Measurements from ENCODE around the gene DCAF15.

Gene DCAF15

GRCh38 chr19:13978351-13979243 lies 26.3 kb downstream of the DCAF15 start:
- DNase-seq, result peak; percentile 55

GRCh38 chr19:13979244-13979615 lies 26.9 kb downstream of the DCAF15 start:
- DNase-seq, result peak; percentile 53

- no peak for DNase-seq
Observed at GRCh38 chr19:13979686-13980085, 27.4 kb downstream of the DCAF15 start.

DNA sequence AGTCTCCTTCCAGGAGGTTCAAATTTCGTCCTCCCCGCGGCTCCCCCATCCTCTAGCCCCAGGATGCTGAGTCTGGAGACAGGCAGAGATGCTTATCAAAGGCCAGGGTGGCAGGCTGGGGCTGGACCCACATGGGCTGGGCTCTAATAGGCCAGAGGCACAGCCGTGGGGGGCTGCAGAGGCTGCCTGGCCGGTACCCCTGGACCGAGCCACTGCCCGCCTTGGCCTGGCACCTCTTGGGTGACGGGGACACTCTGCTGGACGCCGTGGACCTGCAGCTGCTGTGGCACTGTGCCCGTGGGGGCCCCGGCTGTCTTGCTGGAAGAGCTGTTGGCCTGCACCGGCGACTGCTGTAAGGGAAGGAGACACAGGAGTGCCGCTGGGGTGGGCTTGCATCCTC lies 28.0 kb downstream of the DCAF15 start:
- DNase-seq, result no peak

DNA sequence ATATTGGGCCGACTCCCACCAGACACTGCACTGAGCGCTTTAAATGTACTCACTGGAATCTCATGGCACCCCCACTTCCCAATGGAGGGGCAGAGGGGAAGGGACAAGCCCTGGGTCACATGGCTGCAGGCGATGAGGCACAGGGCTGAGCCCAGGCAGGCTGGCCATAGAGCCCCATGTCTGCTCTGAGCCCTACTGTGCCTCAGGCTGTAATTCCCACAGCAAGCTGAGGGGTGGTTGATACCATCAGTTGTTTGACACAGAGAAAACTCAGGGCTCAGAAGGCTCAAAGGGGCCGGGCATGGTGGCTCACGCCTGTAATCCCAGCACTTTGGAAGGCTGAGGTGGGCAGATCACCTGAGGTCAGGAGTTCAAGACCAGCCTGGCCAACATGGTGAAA lies 28.7 kb downstream of the DCAF15 start:
- no peak for DNase-seq

DNA sequence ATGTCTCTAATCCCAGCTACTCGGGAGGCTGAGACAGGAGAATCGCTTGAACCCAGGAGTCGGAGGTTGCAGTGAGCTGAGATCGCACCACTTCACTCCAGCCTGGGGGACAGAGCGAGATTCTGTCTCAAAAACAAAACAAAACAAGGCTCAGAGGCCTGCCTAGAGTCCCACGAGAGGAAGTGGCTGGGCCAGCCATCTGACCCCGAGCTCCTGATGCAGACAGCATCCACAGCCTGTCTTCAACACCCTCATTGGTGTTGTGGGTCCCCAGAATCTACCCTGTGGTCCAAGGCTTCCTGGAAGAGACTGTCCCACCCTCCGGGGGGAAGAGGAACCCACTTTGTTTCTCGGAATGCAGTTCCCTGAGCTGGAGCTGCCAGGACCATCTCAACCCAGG lies 29.2 kb downstream of the DCAF15 start:
- no peak for DNase-seq

DNA sequence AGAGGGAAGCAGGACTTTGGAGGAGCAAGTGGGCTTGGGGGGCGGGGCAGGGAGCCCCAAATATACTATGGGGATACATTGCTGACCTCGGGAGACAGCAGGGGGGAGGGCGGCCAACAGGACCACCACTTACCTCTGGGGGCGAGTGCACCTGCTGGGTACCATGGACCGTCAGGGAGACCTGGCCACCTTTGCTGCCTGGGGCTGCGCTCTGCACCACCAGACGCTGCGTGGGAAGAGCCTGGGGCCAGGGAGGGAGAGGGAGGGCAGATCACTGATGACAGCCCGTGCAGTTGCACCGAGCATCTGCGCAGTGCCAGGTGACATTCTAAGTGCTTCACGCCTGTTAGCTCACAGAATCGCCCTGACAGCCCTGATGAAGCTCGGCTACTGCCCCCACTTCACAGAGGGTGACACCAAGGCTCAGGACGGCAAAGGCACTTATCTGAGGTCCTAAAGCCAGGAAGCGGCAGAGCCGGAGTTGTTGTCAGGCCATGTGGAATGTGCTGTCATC lies 29.7 kb downstream of the DCAF15 start:
- no peak for DNase-seq

DNA sequence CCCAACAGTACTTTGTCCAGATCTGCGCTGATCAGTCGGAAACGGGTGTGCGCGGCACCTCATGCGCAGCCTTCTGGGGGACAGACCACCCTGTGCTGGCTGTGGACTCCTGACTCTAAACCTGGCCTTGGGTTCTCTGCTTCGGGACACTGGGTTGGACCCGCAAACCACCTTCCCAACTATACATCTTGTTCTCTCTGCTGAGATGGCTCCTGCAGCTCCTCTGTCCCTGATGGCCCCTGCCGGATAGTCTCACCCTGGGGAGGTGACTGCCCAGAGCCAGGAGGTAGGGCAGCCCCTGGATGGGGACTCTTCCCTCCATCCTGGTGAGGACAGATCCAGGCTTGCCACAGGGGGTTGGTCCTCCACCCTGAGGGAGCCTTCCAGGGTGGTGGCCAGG lies 30.5 kb downstream of the DCAF15 start:
- no peak for DNase-seq

DNA sequence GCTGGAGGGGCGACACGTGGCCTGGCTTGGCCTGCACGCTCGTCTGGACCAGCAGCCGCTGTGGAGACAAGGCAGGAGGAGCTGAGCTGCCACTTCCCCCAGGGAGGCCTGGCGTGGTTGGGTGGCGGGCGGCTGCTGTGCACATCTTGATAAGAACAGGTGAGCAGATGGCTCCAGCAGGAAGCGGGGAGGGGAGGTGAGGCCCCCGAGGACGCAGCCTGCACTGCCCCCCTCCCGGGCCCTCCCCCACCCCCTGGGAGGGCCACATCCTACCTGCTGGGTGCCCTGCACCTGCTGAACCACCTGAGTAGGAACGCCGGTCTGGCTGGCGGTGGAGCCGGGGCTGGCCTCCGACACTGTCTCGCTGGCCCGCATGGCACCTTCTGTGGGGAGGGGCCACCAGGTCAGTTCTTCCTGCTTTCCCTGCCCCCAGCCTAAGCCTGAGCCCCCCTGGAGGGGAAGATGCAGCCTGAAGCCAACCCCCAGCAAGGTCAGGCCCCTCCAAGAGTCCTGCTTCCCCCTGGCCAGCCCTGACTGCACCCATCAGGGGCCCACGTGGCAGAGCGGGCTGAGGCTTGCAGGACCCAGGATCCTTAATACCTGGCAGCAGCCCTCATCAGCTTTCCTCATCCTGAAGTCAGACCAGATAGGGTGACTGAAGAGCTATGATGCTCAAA lies 31.0 kb downstream of the DCAF15 start:
- DNase-seq, result no peak

DNA sequence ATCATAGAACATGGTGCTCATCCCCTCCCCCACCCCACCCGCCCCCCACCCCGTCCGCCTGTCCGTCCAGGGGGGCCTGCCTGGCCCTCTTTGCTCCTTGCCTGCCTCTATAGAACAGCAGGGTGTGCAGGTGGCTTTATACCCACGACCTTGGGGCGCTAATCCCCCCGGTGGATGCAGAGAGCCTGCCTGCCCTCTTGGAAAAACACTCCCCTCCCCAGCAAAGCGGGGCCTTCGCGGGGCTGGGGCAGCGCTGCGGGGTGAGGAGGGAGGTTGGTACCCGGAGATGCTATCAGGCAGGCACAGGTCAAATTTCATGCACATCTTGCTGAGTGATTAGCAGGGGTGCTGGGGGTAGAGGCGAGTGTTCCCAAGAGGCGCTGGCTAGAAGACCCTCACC lies 31.9 kb downstream of the DCAF15 start:
- DNase-seq, result no peak

- no peak for DNase-seq
Observed at GRCh38 chr19:13984875-13985741, 32.8 kb downstream of the DCAF15 start.

DNA sequence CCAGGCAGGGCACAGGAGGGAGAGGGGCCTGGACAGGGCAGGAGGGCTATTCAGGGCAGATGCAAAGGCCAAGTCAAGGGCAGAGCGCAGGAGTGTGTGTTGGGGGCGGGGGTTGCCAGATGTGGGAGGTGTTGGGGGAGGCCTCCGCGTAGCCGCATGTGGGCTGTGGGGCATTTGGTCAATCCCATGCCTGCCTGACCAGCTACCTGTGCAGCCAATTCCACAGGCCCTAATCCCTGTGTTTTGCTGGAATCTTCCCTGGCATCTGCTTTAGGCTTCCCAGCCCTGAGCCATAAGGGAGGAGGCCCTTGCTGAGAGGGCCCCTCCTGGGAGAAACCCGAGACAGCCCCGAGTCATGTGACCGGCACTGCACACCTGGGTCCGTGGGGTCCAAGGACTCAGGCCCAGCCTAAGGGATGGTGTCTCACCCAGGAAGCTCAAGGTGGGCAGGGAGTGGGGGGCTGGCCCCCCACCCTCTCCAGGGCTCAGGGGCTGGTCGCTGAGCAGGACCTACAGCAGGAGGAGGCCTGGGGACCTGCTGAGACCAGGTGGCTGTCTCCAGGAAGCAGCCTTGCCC lies 33.5 kb downstream of the DCAF15 start:
- DNase-seq, result no peak

DNA sequence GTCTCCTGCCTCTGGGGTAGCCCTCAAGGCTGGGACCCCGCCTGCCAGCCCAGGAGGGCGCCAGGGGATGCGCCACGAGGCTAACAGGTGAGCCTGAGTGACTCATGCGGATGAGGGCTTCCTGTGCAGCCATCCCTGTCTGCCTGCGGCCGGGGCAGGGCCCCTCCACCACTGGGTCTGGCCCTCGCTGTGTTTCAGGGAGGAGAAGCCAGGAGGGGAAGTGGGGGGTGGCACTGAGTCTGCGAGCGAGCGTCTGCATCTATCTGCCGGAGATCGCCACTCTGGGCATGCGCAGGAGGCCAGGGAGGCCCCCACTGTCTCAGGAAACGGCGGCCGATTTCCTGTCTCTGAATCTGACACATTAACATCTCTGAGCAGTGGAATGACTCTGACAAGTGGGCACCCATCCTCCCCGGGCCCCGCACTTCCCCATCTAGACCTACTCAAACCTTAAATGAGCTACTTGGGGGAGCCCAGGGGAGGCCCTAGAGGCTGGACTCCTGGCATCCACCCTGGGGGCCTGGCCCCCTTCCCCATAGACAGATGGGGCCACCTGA lies 34.1 kb downstream of the DCAF15 start:
- no peak for DNase-seq

GRCh38 chr19:13987101-13987890 lies 35.0 kb downstream of the DCAF15 start:
- no peak for DNase-seq

DNA sequence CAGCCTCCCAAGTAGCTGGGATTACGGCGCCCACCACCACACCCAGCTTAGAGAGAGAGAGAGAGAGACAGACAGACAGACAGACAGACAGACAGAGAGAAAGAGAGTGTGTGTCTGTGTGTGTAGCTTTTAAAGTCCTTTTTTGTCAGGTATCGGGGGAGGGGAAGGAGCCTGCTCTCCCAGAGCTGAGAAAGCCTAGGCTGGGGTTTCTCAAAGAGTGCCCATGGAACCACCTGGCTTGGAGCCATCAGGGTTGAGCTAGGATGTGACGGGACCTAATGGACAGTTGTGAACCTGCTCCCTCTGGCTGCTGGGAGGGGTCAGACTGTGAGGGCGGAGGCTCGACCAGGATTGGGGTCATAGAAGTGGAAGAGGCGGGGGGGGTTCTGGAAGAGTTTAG lies 37.2 kb downstream of the DCAF15 start:
- no peak for DNase-seq

- DNase-seq, result no peak
Observed at GRCh38 chr19:13990085-13990484, 37.8 kb downstream of the DCAF15 start.

DNA sequence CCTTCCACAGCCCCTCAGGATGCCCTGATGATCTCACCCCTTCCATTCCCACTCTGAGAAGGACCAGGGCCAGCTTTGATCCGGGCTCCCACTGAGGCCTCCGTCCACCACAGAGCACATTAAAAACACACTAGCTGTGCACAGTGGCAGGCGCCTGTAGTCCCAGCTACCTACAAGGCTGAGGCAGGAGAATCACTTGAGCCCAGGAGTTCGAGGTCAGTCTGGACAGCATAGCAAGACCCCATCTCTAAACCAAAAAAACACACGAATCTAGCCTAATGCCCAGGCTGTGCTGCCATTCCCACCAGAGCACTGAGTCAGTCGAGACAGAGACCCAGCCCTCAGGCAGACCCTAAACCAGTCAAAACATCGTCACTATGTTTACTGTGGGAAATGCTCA lies 39.7 kb downstream of the DCAF15 start:
- no peak for DNase-seq

DNA sequence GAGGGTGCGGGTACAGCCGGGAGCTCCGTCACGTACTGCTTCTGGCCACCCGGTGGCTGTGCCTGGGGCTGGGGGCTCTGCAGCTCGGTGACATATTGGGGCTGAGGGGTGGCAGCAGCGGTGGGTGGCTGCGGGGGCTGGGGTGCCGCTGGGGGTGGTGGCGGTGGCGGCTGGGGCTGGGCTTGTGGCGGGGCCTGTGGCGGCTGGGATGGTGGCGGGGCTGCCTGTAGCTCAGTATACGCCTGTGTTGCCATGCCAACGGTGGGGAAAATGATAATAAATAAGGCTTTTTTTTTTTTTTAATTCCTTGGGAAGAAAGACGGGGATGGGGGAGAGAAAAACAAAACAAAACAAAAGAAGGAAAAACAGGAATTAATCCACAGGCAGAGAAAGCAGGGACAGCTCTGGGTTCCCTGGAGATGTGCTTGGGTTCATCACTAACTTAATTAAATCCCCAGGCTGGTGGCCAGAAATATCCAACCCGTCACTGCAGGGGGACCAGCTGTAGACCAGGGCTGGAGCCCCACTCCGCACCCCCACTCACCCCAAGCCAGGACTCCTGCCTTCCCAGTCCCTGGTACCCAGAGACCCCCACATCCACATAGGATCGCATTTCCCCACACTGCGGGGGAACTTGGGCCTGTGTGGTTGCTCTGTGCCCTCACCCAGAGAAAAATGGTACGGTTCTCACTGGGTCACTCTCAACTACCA lies 41.4 kb downstream of the DCAF15 start:
- no peak for DNase-seq

- no peak for DNase-seq
Observed at GRCh38 chr19:13995017-13995728, 42.9 kb downstream of the DCAF15 start.
